ENCODE data around the gene FRMD4B. TPM values are rescaled to one million over a fixed set of nuclear protein-coding genes. Genes with fewer than 3 reads are reported as not detected.
A peak's percentile ranks its signal among the peaks of the same experiment; 100 is the strongest.

FRMD4B gene
- total and polyA plus RNA-seq, 2 donors (not counting 3 experiments of a cell fraction or from before 2014, with no cell fraction given): 66.4 to 89.7 TPM

- H3K9me3 ChIP-seq (replicated peaks; ENCODE audit: control insufficient read depth, insufficient read depth, low read length): no peaks in the 10 kb centered on the region
- FAIRE-seq: peak; percentile 91
- POLR2A ChIA-PET: no interaction called here
Measured at GRCh38 chr3:69353503-69353902, 32.4 kb downstream of the FRMD4B start.

More at GRCh38 chr3:69353503-69353902, 32.4 kb downstream of the FRMD4B start:
- Histone ChIP-seq H3K4me3 (replicated peaks in 1 of 3; ENCODE audit: insufficient read depth in 1 of 3, low read depth in 1 of 3, low read length in 3 of 3) (peak overlapping the region; percentile 45 to 97 (median 88)), H3K36me3 (ENCODE audit: control insufficient read depth in 2 of 2, extremely low read depth in 1 of 2, insufficient read depth in 2 of 2, low read length in 2 of 2) (no peaks in the 10 kb centered on the region), H3K4me2 (ENCODE audit: insufficient read depth, low read length) (peak overlapping the region; percentile 100), H3K27ac (ENCODE audit: insufficient read depth, low read depth, low read length) (peak overlapping the region; percentile 100), H3K27me3 (ENCODE audit: control insufficient read depth in 2 of 2, insufficient read depth in 2 of 2, low read length in 2 of 2) (no peaks in the 10 kb centered on the region), H2AFZ (ENCODE audit: low read depth, low read length) (no peak overlapping the region), H3K4me1 (ENCODE audit: control insufficient read depth, extremely low read depth, insufficient read depth, low read length) (peaks cover 32% of the 10 kb centered on the region), H4K20me1 (replicated peaks; ENCODE audit: control insufficient read depth, extremely low read depth, insufficient read depth, low read length) (peaks cover 8% of the 10 kb centered on the region), H3K9ac (replicated peaks; ENCODE audit: extremely low read depth, insufficient read depth, low read length) (peak overlapping the region; percentile 100), H3K9me1 (replicated peaks; ENCODE audit: control insufficient read depth, extremely low read depth, insufficient read depth, low read length) (no peaks in the 10 kb centered on the region), H3K79me2 (ENCODE audit: control insufficient read depth, insufficient read depth, low read length) (peaks cover 38% of the 10 kb centered on the region)
- BruUV-seq (replicated peaks): no TSS peak
- CTCF ChIA-PET: interaction anchor here (0.7 to 2.2 kb wide), 4 partner anchors 17 to 57 kb away, joined by 3 to 9 read pairs (median 4); partner anchors contain the start of gene FRMD4B
- TF ChIP-seq FOS (IDR thresholded peaks at IDR 0.05; ENCODE audit: borderline replicate concordance, insufficient read depth, low read length): peak; percentile 91
- TF ChIP-seq CTCF (IDR thresholded peaks at IDR 0.05; ENCODE audit: extremely low read depth in 1 of 2, insufficient read depth in 1 of 2, low read depth in 1 of 2, low read length in 2 of 2): no peak
- TF ChIP-seq GATA2 (IDR thresholded peaks at IDR 0.05; ENCODE audit: insufficient read depth, insufficient read length, low read depth, low read length): peak; percentile 41
- TF ChIP-seq EZH2 (IDR thresholded peaks at IDR 0.05; ENCODE audit: borderline replicate concordance, low read depth, low read length, severe bottlenecking): no peak
- TF ChIP-seq JUN (IDR thresholded peaks at IDR 0.05; ENCODE audit: borderline replicate concordance, insufficient read depth, insufficient read length, low read depth): peak; percentile 86
- TF ChIP-seq, protein P1, sequence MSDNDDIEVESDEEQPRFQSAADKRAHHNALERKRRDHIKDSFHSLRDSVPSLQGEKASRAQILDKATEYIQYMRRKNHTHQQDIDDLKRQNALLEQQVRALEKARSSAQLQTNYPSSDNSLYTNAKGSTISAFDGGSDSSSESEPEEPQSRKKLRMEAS (IDR thresholded peaks at IDR 0.05; ENCODE audit: insufficient read depth, insufficient read length): peak; percentile 66
- peak; percentile 79 for TF ChIP-seq POLR2AphosphoS5 (IDR thresholded peaks at IDR 0.05; ENCODE audit: insufficient read depth, low read depth, low read length)
- peak; percentile 85 for TF ChIP-seq MYC (IDR thresholded peaks at IDR 0.05; ENCODE audit: low read depth, low read length)
- TF ChIP-seq POLR2A (IDR thresholded peaks at IDR 0.05; ENCODE audit: low read depth, low read length): peak; percentile 98
- DNase-seq (ENCODE audit: low read depth, low spot score): peak; percentile 98
- intact Hi-C loops (cut with micrococcal nuclease): loop anchor here (1.0 to 2.0 kb wide), 5 partner anchors 17 to 269 kb away; partner anchors contain the start of genes ARL6IP5 and FRMD4B
- dilution Hi-C loops (cut with MboI; ENCODE audit: extremely low pct_ligation_motif_present, low sequenced_read_pairs): no loop called here

All from endothelial cell of umbilical vein (primary cell).